ENCODE measurements around the gene MEPCE.

DNA sequence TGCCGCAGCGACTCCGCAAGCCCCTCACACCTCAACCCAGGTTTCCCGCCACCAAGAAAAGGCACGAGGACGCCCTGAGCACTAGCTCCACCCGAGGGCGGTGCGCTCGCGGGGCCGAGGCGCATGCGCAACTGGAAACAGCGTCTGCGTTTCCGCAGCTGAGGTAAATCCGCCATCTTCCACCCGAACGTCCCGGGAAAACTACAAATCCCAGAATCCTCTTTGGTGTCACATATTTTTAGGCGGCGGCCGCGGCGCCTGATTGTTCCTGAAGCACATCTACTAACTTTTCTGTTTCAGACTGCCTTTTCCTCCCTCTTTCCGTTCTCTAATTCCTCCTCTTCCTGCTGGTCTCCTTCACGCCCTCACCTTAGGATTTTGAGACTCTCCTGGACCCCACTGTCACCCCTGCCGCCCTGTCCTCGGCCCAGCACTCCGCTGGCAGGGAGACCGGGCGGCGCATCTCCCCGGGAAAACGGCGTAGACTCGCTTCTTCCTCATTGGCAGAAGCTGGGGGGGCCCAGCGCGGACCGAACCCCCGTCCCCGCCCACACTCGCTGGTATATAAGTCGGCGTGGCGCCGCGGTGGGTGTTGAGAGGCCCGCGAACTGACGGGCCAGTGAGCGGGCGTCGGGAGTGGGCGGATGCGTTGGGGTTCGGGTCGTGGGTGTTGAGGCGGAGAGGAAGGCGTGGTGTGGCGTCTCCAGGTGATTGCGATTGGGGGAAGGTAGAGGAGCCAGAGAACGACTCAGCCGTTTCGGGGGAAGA, 1.2 kb upstream of the MEPCE start, which contains the start of gene ZCWPW1:
- TF ChIP-seq, protein P1, sequence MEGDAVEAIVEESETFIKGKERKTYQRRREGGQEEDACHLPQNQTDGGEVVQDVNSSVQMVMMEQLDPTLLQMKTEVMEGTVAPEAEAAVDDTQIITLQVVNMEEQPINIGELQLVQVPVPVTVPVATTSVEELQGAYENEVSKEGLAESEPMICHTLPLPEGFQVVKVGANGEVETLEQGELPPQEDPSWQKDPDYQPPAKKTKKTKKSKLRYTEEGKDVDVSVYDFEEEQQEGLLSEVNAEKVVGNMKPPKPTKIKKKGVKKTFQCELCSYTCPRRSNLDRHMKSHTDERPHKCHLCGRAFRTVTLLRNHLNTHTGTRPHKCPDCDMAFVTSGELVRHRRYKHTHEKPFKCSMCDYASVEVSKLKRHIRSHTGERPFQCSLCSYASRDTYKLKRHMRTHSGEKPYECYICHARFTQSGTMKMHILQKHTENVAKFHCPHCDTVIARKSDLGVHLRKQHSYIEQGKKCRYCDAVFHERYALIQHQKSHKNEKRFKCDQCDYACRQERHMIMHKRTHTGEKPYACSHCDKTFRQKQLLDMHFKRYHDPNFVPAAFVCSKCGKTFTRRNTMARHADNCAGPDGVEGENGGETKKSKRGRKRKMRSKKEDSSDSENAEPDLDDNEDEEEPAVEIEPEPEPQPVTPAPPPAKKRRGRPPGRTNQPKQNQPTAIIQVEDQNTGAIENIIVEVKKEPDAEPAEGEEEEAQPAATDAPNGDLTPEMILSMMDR (optimal IDR thresholded peaks at IDR 0.05 in 1 of 3, IDR thresholded peaks at IDR 0.05 in 1 of 3, conservative IDR thresholded peaks at IDR 0.05 in 1 of 3; ENCODE audit: extremely low read depth in 1 of 3, insufficient read depth in 2 of 3, low read length in 3 of 3): no peak
- no peak for TF ChIP-seq EZH2 (IDR thresholded peaks at IDR 0.05; ENCODE audit: low read length)
